Esophagus squamous epithelium (tissue), 5 donors: ENCODE results near the gene CDK8. TPM values are rescaled to one million over a fixed set of nuclear protein-coding genes. Genes with fewer than 3 reads are reported as not detected.

Source experiments
- DNase-seq: peaks from one replicate; lab custom pipeline; 2025; lab: John Stamatoyannopoulos, UW
- H3K27ac ChIP-seq, 4 donors: fragments of 200-600 bp; sonication (generic); one replicate each; pipeline ENCODE4 v1.5.1; 2016 to 2019; ENCODE audit warnings: mild to moderate bottlenecking in 1 of 4
- H3K27me3 ChIP-seq, 4 donors: fragments of 200-600 bp; sonication (generic); 1 replicate in 3 of 4; 2 replicates in 1 of 4; pipeline versions ENCODE4 v1.5.1 to v1.6.0; 2017 to 2021; ENCODE audit warnings: antibody characterized with exemption in 1 of 4
- H3K36me3 ChIP-seq, 3 donors: fragments of 200-600 bp; sonication (generic); one replicate each; pipeline ENCODE4 v1.5.1; 2016 to 2019
- H3K4me1 ChIP-seq, 3 donors: fragments of 200-600 bp; sonication (generic); one replicate each; pipeline ENCODE4 v1.5.1; 2017 to 2019
- H3K4me3 ChIP-seq, 4 donors: fragments of 200-600 bp; sonication (generic); 1 replicate in 3 of 4; 2 replicates in 1 of 4; pipeline ENCODE4 v1.5.1; 2016 to 2019; ENCODE audit warnings: mild to moderate bottlenecking in 2 of 4, moderate library complexity in 1 of 4
- H3K9me3 ChIP-seq, 3 donors: fragments of 200-600 bp; sonication (generic); one replicate each; pipeline ENCODE4 v1.5.1; 2016 to 2019
- POLR2A ChIP-seq, 4 donors: fragments of 450-650 bp; IDR thresholded peaks; one replicate each; pipeline ENCODE4 v1.6.1; 2017; ENCODE audit warnings: antibody characterized with exemption in 4 of 4, mild to moderate bottlenecking in 4 of 4, moderate library complexity in 3 of 4
- WGBS, 2 donors: methylation state at CpG; one replicate each; pipeline ENCODE4 v1.1.5; 2018; 5-methylcytosine and 5-hydroxymethylcytosine counted together
- intact Hi-C: fragments of 100-400 bp; cut with DNase I; formaldehyde crosslinking; loops from one replicate; pipeline ENCODE4 v1.15.0; 2022
- total RNA-seq, 4 donors: library from RNA; depleted of rRNA; stranded (reverse); fragments of >200 nt; gene quantifications; one replicate each; pipeline ENCODE4 v1.1.0, GENCODE V29; 2016
- TF ChIP-seq, protein P1 (sequence below), 6 experiments: fragments of 450-650 bp in 4 of 6; fragments of 200-600 bp in 2 of 6; sonication (generic) in 2 of 6; IDR thresholded peaks; one replicate each; pipeline ENCODE4 v1.5.1; 2016 to 2019; ENCODE audit warnings: antibody characterized with exemption in 6 of 6, mild to moderate bottlenecking in 4 of 6, moderate library complexity in 4 of 6
- donor health status: DM: yes; HTN: yes; CAD: no.

CDK8 gene
- total RNA-seq, 4 donors from 2014 or later: 8.0 to 16.8 (median 12.7) TPM

DNA sequence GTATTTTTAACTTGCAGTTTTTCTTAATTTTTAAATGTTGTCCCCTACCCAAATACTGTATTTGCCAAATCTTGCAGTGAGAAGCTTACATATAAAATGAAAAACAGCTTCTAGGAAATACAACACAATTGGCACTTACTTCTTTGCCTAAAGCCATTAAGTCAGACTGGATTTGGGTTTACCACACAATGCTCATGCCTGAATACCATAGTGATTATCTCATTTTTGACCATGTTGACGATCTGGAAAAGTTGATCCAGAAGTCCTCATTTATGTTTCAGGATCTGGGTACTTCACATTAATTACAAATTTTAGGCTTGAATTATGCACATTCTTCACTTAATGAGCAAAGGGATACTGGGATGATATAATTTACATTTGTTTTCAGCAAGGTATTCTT lies 34.2 kb upstream of the CDK8 start:
- intact Hi-C loops: no loop called here
- Histone ChIP-seq H3K9me3 (no peaks in the 10 kb centered on the region), H3K27ac (no peak overlapping the region), H3K27me3 (no peaks in the 10 kb centered on the region), H3K4me3 (no peak overlapping the region), H3K36me3 (peaks cover 7 to 55% (median 18%) of the 10 kb centered on the region in 3 donors), H3K4me1 (peaks cover 9 to 30% (median 13%) of the 10 kb centered on the region in 3 donors)
- TF ChIP-seq, protein P1, sequence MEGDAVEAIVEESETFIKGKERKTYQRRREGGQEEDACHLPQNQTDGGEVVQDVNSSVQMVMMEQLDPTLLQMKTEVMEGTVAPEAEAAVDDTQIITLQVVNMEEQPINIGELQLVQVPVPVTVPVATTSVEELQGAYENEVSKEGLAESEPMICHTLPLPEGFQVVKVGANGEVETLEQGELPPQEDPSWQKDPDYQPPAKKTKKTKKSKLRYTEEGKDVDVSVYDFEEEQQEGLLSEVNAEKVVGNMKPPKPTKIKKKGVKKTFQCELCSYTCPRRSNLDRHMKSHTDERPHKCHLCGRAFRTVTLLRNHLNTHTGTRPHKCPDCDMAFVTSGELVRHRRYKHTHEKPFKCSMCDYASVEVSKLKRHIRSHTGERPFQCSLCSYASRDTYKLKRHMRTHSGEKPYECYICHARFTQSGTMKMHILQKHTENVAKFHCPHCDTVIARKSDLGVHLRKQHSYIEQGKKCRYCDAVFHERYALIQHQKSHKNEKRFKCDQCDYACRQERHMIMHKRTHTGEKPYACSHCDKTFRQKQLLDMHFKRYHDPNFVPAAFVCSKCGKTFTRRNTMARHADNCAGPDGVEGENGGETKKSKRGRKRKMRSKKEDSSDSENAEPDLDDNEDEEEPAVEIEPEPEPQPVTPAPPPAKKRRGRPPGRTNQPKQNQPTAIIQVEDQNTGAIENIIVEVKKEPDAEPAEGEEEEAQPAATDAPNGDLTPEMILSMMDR (IDR thresholded peaks at IDR 0.05): no peak
- no peak for TF ChIP-seq POLR2A (IDR thresholded peaks at IDR 0.05)
- 38 to 44% methylated on average over 1 of the region's 1 CpG for WGBS, 2 donors
- no peak for DNase-seq

DNA sequence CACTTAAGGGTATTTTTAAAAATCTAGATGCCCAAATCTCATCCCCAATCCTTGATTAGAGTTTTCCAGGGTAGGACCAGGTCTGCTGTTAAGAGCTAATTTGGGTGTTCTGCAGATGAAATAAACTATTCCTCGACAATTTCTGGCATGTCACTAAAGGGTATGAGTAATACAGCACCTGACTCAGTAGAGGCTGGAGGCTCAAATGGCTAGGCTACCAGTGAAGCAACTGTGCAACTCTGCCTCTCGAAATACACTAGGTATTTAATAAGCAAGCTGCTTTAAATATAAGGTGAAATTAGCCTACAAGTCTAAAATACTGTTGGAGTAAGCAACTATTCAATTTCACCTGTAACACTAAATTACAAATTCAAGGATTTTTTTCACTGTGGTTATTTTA lies 33.4 kb upstream of the CDK8 start:
- Histone ChIP-seq H3K9me3 (no peaks in the 10 kb centered on the region), H3K4me1 (peaks cover 9 to 30% (median 13%) of the 10 kb centered on the region in 3 donors), H3K4me3 (peak overlapping the region in 3 of 4 donors; percentile 81 to 96 (median 88)), H3K36me3 (peaks cover 7 to 46% (median 11%) of the 10 kb centered on the region in 3 donors), H3K27ac (no peak overlapping the region), H3K27me3 (no peaks in the 10 kb centered on the region)
- 26 to 31% methylated on average over 2 of the region's 2 CpGs for WGBS, 2 donors
- intact Hi-C loops: no loop called here
- no peak for DNase-seq
- no peak for TF ChIP-seq POLR2A (IDR thresholded peaks at IDR 0.05)
- TF ChIP-seq, protein P1 (IDR thresholded peaks at IDR 0.05): no peak

DNA sequence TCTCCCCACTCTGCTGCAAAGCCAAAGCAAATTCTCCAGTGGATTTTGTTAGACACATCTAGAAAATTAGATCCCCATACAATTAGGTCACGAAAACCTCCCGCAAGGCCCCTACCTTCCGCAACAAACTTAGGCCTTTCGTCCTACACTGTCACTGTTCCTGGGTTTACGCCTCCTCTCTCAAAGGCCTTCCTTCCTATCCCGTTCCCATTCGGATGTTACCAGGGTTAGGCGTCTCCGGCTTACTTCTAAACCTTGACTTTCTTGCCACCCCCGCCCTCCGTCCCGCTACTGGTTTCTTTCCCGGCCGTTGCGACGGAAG lies 32.6 kb upstream of the CDK8 start:
- TF ChIP-seq POLR2A (IDR thresholded peaks at IDR 0.05): no peak
- TF ChIP-seq, protein P1 (IDR thresholded peaks at IDR 0.05): no peak
- peaks cover 9 to 30% (median 13%) of the 10 kb centered on the region in 3 donors for H3K4me1 ChIP-seq
- peaks cover 0 to 3% (median 0%) of the 10 kb centered on the region in 4 donors for H3K27me3 ChIP-seq
- no peak for DNase-seq
- H3K9me3 ChIP-seq: no peaks in the 10 kb centered on the region
- H3K4me3 ChIP-seq: peak overlapping the region; percentile 81 to 96 (median 92)
- 1% methylated on average over 10 to 14 of the region's 16 CpGs for WGBS, 2 donors
- intact Hi-C loops: no loop called here
- H3K27ac ChIP-seq: peak overlapping the region; percentile 95 to 98 (median 97)
- peaks cover 7 to 39% (median 11%) of the 10 kb centered on the region in 3 donors for H3K36me3 ChIP-seq

DNA sequence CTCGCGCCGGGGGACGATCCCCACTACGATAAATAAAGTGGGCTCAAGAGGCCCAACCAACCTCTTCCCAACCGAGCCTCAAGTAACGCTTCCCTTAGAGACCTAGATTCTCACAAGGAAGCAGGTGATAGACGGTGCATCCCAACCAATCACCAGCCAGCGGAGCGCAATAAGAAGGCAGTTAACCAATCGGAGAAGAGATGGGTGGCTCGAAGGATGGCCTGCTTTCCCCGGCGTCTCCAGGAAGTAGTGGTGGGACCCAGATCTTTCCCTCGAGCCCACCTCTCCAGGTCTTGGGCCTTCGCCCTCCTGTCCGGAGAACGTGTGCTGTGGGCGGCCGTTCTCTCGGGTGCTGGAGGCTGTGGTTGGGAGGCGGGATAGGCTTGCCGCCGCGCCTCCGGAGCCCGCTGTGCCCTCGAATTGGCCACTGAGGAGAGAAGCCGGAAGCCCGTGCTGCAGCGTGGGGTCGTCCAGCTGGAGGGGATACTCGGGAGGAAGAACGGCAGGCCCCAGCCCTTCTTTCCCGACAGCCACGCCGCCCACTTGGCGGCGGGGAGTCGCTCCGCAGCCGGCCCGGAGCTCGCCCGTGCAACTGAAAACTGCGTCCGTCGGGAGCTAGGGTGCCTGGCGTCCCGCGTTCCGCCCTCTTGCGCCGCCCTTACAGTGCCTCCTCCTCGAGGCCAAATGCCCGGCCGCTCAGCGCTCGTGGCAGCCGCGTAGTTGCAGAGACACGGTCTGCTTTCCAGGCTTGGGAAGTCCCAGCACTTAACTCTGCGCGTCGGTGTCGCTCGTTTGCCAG lies 32.0 kb upstream of the CDK8 start, which contains the start of gene RNF6:
TSS of gene RNF6 (minus strand) at position 594 of the 799 bp plus-strand sequence. CDS start 2,665 bp downstream, outside the sequence.
- intact Hi-C loops: no loop called here
- peak in 3 of 4 donors; percentile 20 to 52 (median 31) for TF ChIP-seq POLR2A (IDR thresholded peaks at IDR 0.05)
- TF ChIP-seq, protein P1 (IDR thresholded peaks at IDR 0.05): peak in 3 of 6 experiments; percentile 16 to 34 (median 24)
- peaks cover 0 to 5% (median 0%) of the 10 kb centered on the region in 4 donors for H3K27me3 ChIP-seq
- peak within 1 kb of the TSS; percentile 81 to 96 (median 92) for H3K4me3 ChIP-seq
- peaks cover 9 to 30% (median 13%) of the 10 kb centered on the region in 3 donors for H3K4me1 ChIP-seq
- H3K9me3 ChIP-seq: no peaks in the 10 kb centered on the region
- 0% methylated on average over 23 to 27 of the region's 67 CpGs for WGBS, 2 donors
- peak; percentile 61 for DNase-seq
- peak within 1 kb of the TSS; percentile 95 to 98 (median 97) for H3K27ac ChIP-seq
- H3K36me3 ChIP-seq: peaks cover 6 to 33% (median 7%) of the 10 kb centered on the region in 3 donors

DNA sequence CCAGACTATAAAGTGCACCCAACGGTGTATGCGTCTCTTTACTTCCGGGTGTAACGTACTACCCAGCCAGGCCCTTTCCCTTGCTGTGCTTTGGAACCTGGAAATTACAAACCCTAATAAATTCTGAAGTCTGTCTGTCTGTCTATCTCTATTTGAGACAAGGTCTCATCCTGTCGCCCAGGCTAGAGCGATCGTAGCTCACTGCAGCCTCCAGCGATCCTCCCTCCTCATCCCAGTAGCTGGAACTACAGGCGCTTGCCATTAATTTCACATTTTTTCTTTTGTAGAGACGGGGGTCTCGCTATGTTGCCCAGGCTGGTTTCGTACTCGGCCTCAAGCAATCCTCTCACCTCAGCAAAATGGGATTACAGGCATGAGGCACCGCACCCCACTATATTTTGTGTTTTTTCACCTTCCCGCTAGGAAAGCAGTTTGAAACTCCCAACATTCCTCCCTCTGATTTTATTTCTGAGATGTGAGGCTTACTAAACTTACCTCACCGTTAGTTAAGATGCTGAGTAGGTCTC lies 31.3 kb upstream of the CDK8 start:
- DNase-seq: no peak
- H3K9me3 ChIP-seq: no peaks in the 10 kb centered on the region
- TF ChIP-seq POLR2A (IDR thresholded peaks at IDR 0.05): no peak
- TF ChIP-seq, protein P1 (IDR thresholded peaks at IDR 0.05): no peak
- peaks cover 0 to 5% (median 0%) of the 10 kb centered on the region in 4 donors for H3K27me3 ChIP-seq
- peaks cover under 1 to 26% (median 2%) of the 10 kb centered on the region in 3 donors for H3K36me3 ChIP-seq
- peaks cover 9 to 30% (median 13%) of the 10 kb centered on the region in 3 donors for H3K4me1 ChIP-seq
- peak overlapping the region; percentile 95 to 98 (median 97) for H3K27ac ChIP-seq
- peak overlapping the region; percentile 81 to 96 (median 92) for H3K4me3 ChIP-seq
- intact Hi-C loops: no loop called here
- 19 to 22% methylated on average over 15 of the region's 16 CpGs for WGBS, 2 donors
